Measurements from ENCODE around the gene COX7A1. TPM values are rescaled to one million over a fixed set of nuclear protein-coding genes. Genes with fewer than 3 reads are reported as not detected.
"Not testable (repeated sequence)": the region's sequence is repeated elsewhere in the genome, so short reads cannot be mapped to it uniquely, and the experiment has no call there.

The COX7A1 gene
- total RNA-seq, 1 experiment from 2014 or later, result not detected

DNA sequence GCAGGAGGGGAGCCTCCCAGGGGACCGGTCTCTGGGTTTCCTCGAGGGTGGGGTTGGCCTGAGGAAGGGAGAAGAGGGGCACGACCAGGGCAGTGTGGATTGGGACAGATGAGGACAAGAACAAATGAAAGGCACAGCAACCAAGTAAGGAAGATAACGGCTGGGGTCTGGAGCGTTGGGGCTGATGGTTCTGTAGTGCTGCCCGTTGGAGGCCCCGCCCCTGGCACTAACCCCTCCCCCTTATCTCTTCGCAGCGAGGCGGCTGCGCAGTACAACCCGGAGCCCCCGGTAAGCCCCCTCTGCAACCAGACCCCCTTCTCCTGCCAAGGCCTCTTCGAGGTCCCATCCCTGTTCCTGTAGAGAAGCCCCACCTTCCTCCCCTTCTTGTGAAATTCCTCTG is 10.2 kb downstream of the COX7A1 start:
- no peak for DNase-seq (ENCODE audit: low read depth)

- DNase-seq (ENCODE audit: low read depth), result peak; percentile 78
Measured at GRCh38 chr19:36141039-36141927, 11.0 kb downstream of the COX7A1 start.

GRCh38 chr19:36140304-36141038 is 11.8 kb downstream of the COX7A1 start:
- peak; percentile 46 for DNase-seq (ENCODE audit: low read depth)

GRCh38 chr19:36139473-36140303 is 12.6 kb downstream of the COX7A1 start, which contains the start of gene CAPNS1:
CAPNS1 (plus strand) TSS chr19:36140066; CDS start chr19:36141012, 946 bp downstream.
- peak; percentile 94 for DNase-seq (ENCODE audit: low read depth)

DNA sequence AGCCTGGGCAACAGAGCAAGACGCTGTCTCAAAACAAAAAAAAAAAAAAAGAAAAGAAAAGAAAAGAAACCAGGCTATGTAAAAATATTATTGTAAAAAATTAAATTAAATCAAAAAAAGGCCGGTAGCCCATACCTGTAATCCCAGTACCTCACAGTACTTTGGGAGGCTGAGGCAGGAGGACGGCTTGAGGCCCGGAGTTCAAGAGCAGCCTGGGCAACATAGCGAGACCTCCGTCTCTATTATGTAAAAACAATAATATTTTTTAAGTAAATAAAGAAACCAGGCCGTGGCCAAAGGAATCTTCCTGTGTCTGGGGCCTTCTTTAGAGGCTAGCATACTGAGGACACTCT is 13.2 kb downstream of the COX7A1 start:
- no peak for DNase-seq (ENCODE audit: low read depth)

GRCh38 chr19:36136964-36137686 is 15.1 kb downstream of the COX7A1 start:
- DNase-seq (ENCODE audit: low read depth), result peak; percentile 86

DNA sequence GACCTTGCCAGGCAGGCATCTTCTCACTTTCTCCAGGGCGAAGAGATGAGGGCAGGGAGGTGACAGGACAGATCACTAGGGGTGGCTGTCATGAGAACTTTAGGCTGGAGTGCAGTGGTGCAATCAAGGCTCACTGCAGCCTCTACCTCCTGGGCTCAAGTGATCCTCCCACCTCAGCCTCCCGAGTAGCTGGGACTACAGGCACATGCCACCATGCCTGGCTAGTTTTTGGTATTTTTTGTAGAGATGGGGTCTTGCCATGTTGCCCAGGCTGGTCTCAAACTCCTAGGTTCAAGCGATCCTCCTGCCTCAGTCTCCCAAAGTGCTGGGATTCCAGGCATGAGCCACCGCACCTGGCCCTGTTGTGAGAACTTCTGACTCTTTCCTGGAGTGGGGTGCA is 17.4 kb downstream of the COX7A1 start:
- not testable (repeated sequence) for DNase-seq (ENCODE audit: low read depth)

- DNase-seq (ENCODE audit: low read depth), result not testable (repeated sequence)
Measured at GRCh38 chr19:36131221-36131620, 21.0 kb downstream of the COX7A1 start.

DNA sequence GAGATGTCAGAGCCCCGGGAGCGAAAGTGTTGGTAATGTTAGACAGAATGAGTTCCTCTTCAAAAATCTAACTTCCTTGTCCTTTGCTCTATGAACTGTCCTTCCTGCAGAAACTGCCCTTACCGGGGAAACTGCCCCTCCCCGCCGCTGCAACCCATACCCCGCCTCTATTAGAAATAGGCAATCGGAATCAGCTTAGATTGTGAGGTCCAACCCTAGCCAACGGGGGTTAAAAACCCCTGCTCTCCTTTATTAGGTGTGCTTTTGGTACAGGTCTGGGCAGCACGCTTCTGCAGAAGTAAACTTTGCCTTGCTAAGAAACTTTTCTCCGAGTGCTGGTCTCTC is 23.9 kb downstream of the COX7A1 start:
- DNase-seq (ENCODE audit: low read depth), result no peak

DNA sequence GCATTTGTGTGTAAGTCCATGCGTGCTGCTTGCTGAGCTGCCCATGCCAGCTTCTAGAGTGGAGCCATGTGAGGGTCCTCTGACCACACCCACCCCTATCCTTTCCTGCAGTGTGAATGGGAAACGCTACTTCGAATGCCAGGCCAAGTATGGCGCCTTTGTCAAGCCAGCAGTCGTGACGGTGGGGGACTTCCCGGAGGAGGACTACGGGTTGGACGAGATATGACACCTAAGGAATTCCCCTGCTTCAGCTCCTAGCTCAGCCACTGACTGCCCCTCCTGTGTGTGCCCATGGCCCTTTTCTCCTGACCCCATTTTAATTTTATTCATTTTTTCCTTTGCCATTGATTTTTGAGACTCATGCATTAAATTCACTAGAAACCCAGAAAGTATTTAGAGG is 26.7 kb downstream of the COX7A1 start:
- no peak for DNase-seq (ENCODE audit: low read depth)

DNA sequence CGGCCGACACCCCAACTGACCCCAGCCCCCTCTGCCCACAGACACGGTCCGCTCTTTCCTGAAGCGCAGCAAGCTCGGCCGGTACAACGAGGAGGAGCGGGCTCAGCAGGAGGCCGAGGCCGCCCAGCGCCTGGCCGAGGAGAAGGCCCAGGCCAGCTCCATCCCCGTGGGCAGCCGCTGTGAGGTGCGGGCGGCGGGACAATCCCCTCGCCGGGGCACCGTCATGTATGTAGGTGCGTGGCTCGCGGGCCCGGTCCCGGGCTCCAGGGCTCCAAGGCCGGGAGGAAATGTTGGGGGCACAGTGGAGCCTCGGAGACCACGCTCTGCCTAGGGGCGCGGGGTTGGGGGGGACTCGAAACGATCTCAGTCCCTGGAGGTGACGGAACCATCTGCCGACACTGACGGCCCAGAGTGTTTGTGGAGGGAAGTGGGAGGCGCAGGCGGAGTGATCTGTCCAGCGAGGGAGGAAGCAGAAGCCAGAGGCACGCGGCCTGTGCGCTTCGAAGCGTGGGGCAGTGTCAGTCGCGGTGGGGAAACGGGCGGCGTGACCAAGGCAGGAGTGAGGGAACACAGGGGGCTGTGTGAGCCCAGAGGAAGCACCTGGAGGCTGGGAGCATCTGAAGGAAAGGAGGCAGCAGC is 30.6 kb downstream of the COX7A1 start:
- no peak for DNase-seq (ENCODE audit: low read depth)

DNA sequence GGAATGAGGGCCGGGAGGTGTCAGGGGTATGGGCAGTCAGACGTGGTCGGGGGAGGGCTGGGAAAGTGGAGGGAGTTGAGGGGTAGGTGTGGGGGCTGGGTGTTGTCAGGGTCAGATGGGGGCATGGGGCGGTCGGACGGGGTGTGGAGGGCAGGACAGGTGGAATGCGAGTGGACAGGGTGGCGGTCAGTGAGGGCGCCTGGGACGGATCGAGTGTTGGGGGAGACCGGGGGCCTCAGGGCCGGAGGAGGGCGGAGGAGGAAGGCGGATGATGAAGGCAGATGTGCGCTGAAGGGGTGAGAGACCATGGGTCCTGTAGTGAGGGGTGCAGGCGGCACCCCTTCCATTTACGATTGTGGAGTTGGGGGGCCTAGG is 31.3 kb downstream of the COX7A1 start:
- no peak for DNase-seq (ENCODE audit: low read depth)

- DNase-seq (ENCODE audit: low read depth), result no peak
Measured at GRCh38 chr19:36120092-36120983, 31.9 kb downstream of the COX7A1 start.

GRCh38 chr19:36116344-36116637 is 36.0 kb downstream of the COX7A1 start:
- DNase-seq (ENCODE audit: low read depth), result no peak

DNA sequence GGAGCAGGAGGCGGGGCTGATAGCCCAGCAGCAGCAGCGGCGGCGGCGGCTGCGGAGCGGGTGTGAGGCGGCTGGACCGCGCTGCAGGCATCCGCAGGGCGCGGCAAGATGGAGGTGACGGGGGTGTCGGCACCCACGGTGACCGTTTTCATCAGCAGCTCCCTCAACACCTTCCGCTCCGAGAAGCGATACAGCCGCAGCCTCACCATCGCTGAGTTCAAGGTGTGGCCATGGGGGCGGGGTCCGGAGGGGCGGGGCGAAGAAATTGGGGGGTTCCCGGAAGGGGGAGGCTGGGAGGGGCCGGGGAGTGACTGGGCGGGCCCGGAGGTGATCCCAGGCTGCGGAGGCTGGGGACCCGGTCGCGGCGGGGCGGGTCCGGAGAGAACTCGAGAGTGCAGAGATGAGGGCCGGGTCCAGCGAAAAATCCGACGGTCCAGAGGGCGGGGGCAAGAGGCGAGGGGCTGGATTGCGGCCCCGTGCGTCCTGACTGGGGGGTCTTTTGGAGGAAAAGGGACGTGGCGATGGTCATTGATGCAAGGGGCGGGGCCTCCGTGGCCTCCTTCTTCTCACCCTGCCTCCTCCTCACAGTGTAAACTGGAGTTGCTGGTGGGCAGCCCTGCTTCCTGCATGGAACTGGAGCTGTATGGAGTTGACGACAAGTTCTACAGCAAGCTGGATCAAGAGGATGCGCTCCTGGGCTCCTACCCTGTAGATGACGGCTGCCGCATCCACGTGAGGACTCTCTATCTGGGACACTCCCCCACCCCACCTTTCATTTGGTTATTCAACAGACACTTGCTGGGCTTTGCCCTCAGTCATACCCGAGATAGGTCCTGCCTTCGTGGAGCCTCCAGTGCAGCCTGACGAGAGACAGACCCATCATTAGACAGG is 36.5 kb downstream of the COX7A1 start, which contains the start of gene TBCB:
TBCB (plus strand) TSS at position 16 of the 891 bp plus-strand sequence; CDS start at position 109, 93 bp downstream.
- DNase-seq (ENCODE audit: low read depth), result peak; percentile 48

DNA sequence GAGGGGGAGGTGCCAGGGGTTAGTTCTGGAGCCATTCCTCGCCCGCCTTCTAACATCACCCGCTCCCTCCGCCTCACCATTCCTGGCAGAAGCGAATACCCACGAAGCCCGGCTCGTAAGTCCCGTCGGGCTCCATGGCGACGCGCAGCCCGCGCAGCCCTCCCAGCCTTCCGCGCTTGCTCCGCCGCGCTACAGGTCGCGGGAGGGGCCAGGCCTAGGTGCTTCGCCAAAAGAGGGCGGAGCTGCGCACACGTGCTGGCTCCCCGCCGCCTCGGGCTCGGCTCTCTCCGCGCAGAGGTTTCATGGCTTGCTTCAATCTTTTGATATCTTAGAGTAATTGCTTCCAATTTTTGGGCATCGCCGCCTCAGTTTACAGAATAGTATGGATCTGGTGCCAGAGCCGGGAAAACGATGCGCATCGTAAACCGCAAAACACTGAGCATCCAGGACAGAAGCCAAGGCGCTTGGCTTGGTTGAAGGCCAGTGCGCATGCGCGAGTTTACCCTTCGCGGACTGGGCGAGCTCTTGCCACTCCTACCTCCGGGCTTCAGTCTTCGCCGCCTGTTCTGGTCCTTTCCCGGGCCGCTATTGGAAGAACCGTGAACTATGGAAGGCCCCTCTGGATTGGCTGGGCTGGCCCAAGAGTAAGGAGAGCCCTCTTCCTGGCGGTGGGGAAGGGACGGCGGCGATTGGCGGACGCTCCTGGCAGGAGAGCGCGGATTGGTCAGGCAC is 37.4 kb downstream of the COX7A1 start, which contains the start of gene POLR2I:
POLR2I (minus strand) TSS at position 155 of the 732 bp plus-strand sequence; CDS start at position 136, 19 bp downstream.
- peak; percentile 100 for DNase-seq (ENCODE audit: low read depth)

DNA sequence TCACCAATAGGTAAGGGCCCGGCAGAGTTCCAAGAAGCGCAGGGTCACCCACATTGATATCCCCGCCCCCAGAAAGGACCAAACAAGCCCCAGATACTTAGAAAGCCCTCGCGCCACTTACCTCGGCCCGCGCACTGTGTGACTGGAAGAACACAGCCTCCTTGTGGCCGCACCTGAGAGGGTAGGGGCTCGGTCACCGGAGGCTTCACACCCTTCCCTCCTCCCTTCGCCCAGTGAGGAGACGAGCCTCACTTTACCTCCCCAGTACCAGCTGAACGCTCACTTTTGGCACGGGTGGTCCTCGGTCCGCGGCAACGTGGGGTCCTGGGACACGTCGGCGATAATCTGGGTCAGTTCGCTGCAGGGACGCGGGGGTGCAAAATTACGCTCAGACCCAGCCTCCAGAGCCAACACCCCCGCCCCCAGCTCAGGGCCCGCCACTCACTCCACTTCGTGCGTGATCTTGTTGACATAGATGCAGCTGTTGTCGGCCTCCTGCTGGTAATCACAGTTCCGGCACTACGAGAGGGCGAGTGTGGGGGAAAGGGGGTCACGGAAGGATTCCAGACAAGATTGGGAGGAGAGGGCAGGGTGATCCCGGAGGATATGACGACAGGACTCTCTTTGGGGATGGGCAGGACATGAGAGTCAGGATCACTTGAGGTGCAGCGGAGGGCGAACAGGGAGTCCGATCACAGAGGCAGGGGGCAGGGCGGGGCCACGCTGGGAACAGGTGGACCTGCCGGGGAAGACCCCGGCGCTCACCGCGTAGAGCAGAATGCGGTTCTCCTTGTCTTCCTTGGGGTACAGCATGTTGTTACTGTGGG is 38.1 kb downstream of the COX7A1 start:
- peak; percentile 21 for DNase-seq (ENCODE audit: low read depth)

Measured in HT1080 (cell line).